Fibroblast of lung (primary cell): ENCODE measurements around the gene RETREG2.

Experiments used
- CTCF ChIP-seq, 2 donors: IDR thresholded peaks in 1 of 2; conservative IDR thresholded peaks in 1 of 2; 1 replicate in 1 of 2; 2 replicates in 1 of 2; pipeline ENCODE4 v1.5.1; 2011 to 2012; ENCODE audit warnings: low read length in 2 of 2, control low read depth in 1 of 2, inconsistent platforms in 1 of 2, low read depth in 1 of 2, mild to moderate bottlenecking in 1 of 2
- EZH2 ChIP-seq: IDR thresholded peaks from 2 replicates; pipeline ENCODE4 v1.5.1; 2012; ENCODE audit warnings: low read length, control low read depth, mild to moderate bottlenecking; ENCODE audit errors: missing control alignments

GRCh38 chr2:219205981-219206327 is 27.9 kb downstream of the RETREG2 start:
- no peak for TF ChIP-seq EZH2
- TF ChIP-seq CTCF (conservative IDR thresholded peaks at IDR 0.05 in 1 of 2, IDR thresholded peaks at IDR 0.05 in 1 of 2; ENCODE audit: low read depth in 1 of 2, low read length in 2 of 2) = no peak
